Heart right ventricle (tissue), 16 donors: ENCODE measurements around the gene PLPP4. TPM values are rescaled to one million over a fixed set of nuclear protein-coding genes. Genes with fewer than 3 reads are reported as not detected.

Experiments used
- ATAC-seq, 8 donors: fragments of 200-7000 bp; cut with Tn5 transposase; one replicate each; pipeline ENCODE4 v1.9.1; 2020; ENCODE audit warnings: mild to moderate bottlenecking in 8 of 8, moderate library complexity in 8 of 8, moderate number of reproducible peaks in 1 of 8
- DNase-seq, 2 donors: peaks; one replicate each; pipeline ENCODE4 v3.0.0-alpha.2; 2020
- H3K27ac ChIP-seq, 10 donors: fragments of 200-600 bp; sonication (generic) in 2 of 10; one replicate each; pipeline versions ENCODE4 v1.5.0 to v1.8.0; 2020 to 2022; ENCODE audit warnings: mild to moderate bottlenecking in 3 of 10
- H3K27me3 ChIP-seq, 7 donors: fragments of 200-600 bp; one replicate each; pipeline ENCODE4 v1.8.0; 2021 to 2022; ENCODE audit warnings: mild to moderate bottlenecking in 2 of 7
- H3K36me3 ChIP-seq, 9 donors: fragments of 200-600 bp; sonication (generic) in 1 of 9; one replicate each; pipeline versions ENCODE4 v1.5.0 to v1.8.0; 2020 to 2022; ENCODE audit warnings: mild to moderate bottlenecking in 2 of 9
- H3K4me1 ChIP-seq, 9 donors: fragments of 200-600 bp; sonication (generic) in 1 of 9; one replicate each; pipeline versions ENCODE4 v1.5.0 to v1.8.0; 2020 to 2022; ENCODE audit warnings: mild to moderate bottlenecking in 4 of 9
- H3K4me3 ChIP-seq, 10 donors: fragments of 200-600 bp; sonication (generic) in 2 of 10; one replicate each; pipeline versions ENCODE4 v1.5.0 to v1.8.0; 2020 to 2022; ENCODE audit warnings: mild to moderate bottlenecking in 7 of 10, moderate library complexity in 2 of 10
- H3K9me3 ChIP-seq, 11 donors: fragments of 200-600 bp in 10 of 11; sonication (generic) in 2 of 11; one replicate each; pipeline versions ENCODE4 v1.5.0 to v1.8.0; 2013 to 2022; ENCODE audit warnings: mild to moderate bottlenecking in 2 of 11, control low read depth in 1 of 11, moderate library complexity in 1 of 11
- WGBS, 2 donors: extraction: QIAGEN DNeasy Blood & Tissue Kit; methylation state at CpG; one replicate each; pipeline ENCODE4 v1.1.7; 2013; ENCODE audit warnings: inconsistent platforms in 1 of 2; 5-methylcytosine and 5-hydroxymethylcytosine counted together
- intact Hi-C, 10 donors: fragments of 100-400 bp; cut with DNase I; formaldehyde crosslinking; loops; one replicate each; pipeline versions ENCODE4 v1.11.1 to v1.14.2; 2022
- polyA plus RNA-seq, 2 donors: library from polyadenylated mRNA; stranded (reverse); fragments of 200-250 nt; gene quantifications; one replicate each; pipeline ENCODE4 v1.2.3, GENCODE V29; 2013
- total RNA-seq, 10 donors: library from RNA; stranded (reverse); fragmentation: NEBNext Ultra II Directional in 3 of 10; extraction: Animal tissue kit (Norgen Biotek cat#: 25700) in 3 of 10; gene quantifications; one replicate each; pipeline versions ENCODE4 v1.2.1 to v1.2.4, GENCODE V29; 2021 to 2023
- TF ChIP-seq, protein P1 (sequence below), 9 donors: fragments of 200-600 bp; sonication (generic) in 2 of 9; IDR thresholded peaks; one replicate each; pipeline versions ENCODE4 v1.5.0 to v1.8.0; 2021 to 2022; ENCODE audit warnings: antibody characterized with exemption in 9 of 9, mild to moderate bottlenecking in 5 of 9, moderate library complexity in 1 of 9
- donor health status: Arrhythmogenic right ventricular cardiomyopathy.
- donor health status: ischemic (EF 13 %, LVEDD 7.1; RV severe dilation, severe dysfunction).
- donor health status: healthy with polysubstance abuse.
- donor health status: DM: no; HTN: yes; CAD: no.
- donor health status: DM: no; HTN: no; CAD: no.
- donor health status: ischemic (EF 25% LVEDD 6.9; RV normal size, moderate dysfunction).
- donor health status: ischemic (EF 25% LVEDD 5.7; RV mildly dilated, moderate dysfunction).
- donor health status: healthy.
- donor health status: DM: yes; HTN: yes; CAD: no.
- donor health status: Ischemic cardiomyopathy.
- donor health status: ischemic (EF 35%, LVEDD 5.7; RV mildly dilated, moderate dysfunction).
- donor health status: nonischemic (EF 11% LVEDD 7.7; RV severe dilation, severe dysfunction).
- donor health status: DM: yes; HTN: yes; CAD: no.
- donor health status: PGD.
- donor health status: ischemic (EF 29% LVEDD 5.4; RV normal size, mild dysfunction).
- donor health status: nonischemic (EF 23%, LVEDD 6.1; RV moderate dilation, normal function).

PLPP4 gene
- total and polyA plus RNA-seq, 12 donors, result not detected

DNA sequence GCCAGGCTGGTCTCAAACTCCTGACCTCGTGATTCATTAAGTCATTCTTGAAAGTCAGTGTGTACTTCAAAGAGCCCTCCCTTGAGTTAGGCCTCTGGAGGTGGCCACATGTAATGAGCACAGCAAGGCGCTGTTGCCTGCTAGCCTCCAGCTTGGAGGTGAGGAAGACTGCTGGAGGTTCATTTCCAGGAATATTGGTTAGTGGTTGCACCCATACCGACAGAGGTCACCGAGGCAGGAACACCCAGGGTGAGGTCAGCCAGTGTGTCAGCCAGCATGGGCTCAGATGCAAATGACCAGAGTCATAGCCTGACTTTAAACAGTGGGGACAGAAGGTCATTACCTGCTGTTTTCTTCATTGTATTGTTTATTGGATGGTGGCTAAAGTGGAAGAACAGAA is 85.0 kb downstream of the PLPP4 start:
- intact Hi-C loops, result no loop called here
- TF ChIP-seq, protein P1, sequence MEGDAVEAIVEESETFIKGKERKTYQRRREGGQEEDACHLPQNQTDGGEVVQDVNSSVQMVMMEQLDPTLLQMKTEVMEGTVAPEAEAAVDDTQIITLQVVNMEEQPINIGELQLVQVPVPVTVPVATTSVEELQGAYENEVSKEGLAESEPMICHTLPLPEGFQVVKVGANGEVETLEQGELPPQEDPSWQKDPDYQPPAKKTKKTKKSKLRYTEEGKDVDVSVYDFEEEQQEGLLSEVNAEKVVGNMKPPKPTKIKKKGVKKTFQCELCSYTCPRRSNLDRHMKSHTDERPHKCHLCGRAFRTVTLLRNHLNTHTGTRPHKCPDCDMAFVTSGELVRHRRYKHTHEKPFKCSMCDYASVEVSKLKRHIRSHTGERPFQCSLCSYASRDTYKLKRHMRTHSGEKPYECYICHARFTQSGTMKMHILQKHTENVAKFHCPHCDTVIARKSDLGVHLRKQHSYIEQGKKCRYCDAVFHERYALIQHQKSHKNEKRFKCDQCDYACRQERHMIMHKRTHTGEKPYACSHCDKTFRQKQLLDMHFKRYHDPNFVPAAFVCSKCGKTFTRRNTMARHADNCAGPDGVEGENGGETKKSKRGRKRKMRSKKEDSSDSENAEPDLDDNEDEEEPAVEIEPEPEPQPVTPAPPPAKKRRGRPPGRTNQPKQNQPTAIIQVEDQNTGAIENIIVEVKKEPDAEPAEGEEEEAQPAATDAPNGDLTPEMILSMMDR (IDR thresholded peaks at IDR 0.05), result no peak
- DNase-seq (no peak), ATAC-seq (no peak)
- Histone ChIP-seq H3K27me3 (peaks cover 0 to 4% (median 0%) of the 10 kb centered on the region in 7 donors), H3K4me3 (no peak overlapping the region), H3K36me3 (no peaks in the 10 kb centered on the region), H3K27ac (no peak overlapping the region), H3K9me3 (no peaks in the 10 kb centered on the region), H3K4me1 (no peaks in the 10 kb centered on the region)
- WGBS, 2 donors, result 79% methylated on average over 4 of the region's 4 CpGs

DNA sequence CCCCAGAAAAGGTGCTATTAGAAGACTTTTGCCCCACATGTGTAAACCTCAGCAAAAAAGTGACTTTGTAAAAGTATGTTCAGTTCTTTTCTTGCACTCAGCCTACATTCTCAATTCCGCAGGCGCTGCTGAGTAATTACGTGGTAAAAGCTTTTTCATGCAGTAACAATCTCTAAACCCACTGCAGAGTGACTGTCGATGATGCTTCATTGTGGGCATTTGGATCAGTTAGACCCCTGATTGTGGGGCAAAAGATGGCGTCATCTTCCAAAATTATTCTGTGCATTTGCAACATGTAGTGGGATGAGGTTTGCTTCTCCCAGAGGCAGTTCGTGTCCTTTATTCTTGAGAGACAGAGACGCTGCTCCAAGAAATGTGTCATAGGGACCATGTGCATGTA is 85.6 kb downstream of the PLPP4 start:
- TF ChIP-seq, protein P1 (IDR thresholded peaks at IDR 0.05), result no peak
- Histone ChIP-seq H3K4me1 (no peaks in the 10 kb centered on the region), H3K4me3 (no peak overlapping the region), H3K36me3 (no peaks in the 10 kb centered on the region), H3K27me3 (peaks cover 0 to 4% (median 0%) of the 10 kb centered on the region in 7 donors), H3K27ac (no peak overlapping the region), H3K9me3 (no peaks in the 10 kb centered on the region)
- no peak for DNase-seq
- no peak for ATAC-seq
- WGBS, 2 donors, result 86% methylated on average over 7 of the region's 7 CpGs
- intact Hi-C loops, result no loop called here

DNA sequence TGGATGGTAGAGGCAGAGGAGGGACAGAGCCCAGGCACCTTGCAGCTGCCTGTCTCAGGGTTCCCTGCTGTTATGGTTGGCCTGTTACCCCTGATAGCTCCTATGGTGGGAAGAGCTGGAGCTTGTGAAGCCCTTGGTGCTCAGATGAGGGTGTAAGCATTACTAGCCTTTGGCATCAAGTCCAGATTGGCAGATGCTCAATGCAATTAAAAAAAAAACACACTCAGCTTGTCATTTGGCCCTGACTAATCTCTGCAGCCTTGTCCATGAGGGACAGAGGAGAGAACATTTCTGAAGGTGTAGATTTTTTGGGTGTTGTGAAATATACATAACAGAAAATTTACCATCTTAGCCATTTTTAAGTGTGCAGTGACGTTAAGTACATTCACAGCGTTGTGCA is 86.3 kb downstream of the PLPP4 start:
- no peak overlapping the region for H3K4me3 ChIP-seq
- 89 to 100% methylated on average over 2 of the region's 2 CpGs for WGBS, 2 donors
- DNase-seq (no peak), ATAC-seq (no peak)
- H3K27me3 ChIP-seq, result peaks cover 0 to 4% (median 0%) of the 10 kb centered on the region in 7 donors
- no peaks in the 10 kb centered on the region for H3K4me1 ChIP-seq
- no peak overlapping the region for H3K27ac ChIP-seq
- no peaks in the 10 kb centered on the region for H3K36me3 ChIP-seq
- intact Hi-C loops, result no loop called here
- TF ChIP-seq, protein P1 (IDR thresholded peaks at IDR 0.05), result no peak
- peaks cover 0 to 4% (median 0%) of the 10 kb centered on the region in 11 donors for H3K9me3 ChIP-seq

DNA sequence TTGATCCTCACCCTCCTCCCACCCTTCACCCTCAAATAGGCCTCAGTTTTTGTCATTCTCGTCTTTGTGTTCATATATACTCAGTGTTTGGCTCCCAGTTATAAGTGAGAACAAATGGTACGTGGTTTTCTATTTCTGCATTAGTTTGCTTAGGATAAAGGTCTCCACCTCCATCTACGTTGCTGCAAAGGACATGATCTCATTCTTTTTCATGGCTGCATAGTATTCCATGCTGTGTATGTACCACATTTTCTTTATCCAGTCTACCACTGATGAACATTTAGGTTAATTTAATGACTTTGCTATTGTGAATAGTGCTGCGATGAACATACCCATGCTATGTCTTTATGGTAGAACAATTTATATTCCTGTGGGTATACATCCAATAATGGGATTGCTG is 91.2 kb downstream of the PLPP4 start:
- Histone ChIP-seq H3K27ac (no peak overlapping the region), H3K4me3 (no peak overlapping the region), H3K36me3 (no peaks in the 10 kb centered on the region), H3K4me1 (no peaks in the 10 kb centered on the region), H3K9me3 (peaks cover 0 to 22% (median 6%) of the 10 kb centered on the region in 11 donors), H3K27me3 (peaks cover 0 to 4% (median 0%) of the 10 kb centered on the region in 7 donors)
- ATAC-seq, result no peak
- no peak for DNase-seq
- TF ChIP-seq, protein P1 (IDR thresholded peaks at IDR 0.05), result no peak
- WGBS, 2 donors, result 80 to 82% methylated on average over 4 of the region's 4 CpGs
- intact Hi-C loops, result no loop called here
